Astrocyte (in vitro differentiated cells and primary cell): ENCODE data around the gene HSPB3. TPM values are rescaled to one million over a fixed set of nuclear protein-coding genes. Genes with fewer than 3 reads are reported as not detected.

Experiments
- DNase-seq: peaks from one replicate; pipeline ENCODE4 v3.0.0-alpha.2; 2010; ENCODE audit warnings: low read depth
- FAIRE-seq: peaks from 2 replicates; lab custom pipeline; 2011; peaks lifted over from hg19 to GRCh38; lab: Jason Lieb, UNC
- H2AFZ ChIP-seq: 2 replicates; pipeline ENCODE4 v1.6.0; 2012; ENCODE audit warnings: low read depth, low read length, inconsistent platforms
- H3K27ac ChIP-seq: 2 replicates; pipeline ENCODE4 v1.5.1; 2011; ENCODE audit warnings: low read depth, low read length, inconsistent platforms
- H3K27me3 ChIP-seq: 2 replicates; pipeline ENCODE4 v1.6.0; 2011; ENCODE audit warnings: low read length, inconsistent platforms; ENCODE audit not compliant: insufficient read depth
- H3K36me3 ChIP-seq: 2 replicates; pipeline ENCODE4 v1.5.1; 2011; ENCODE audit warnings: low read length, inconsistent platforms; ENCODE audit not compliant: insufficient read depth
- H3K4me1 ChIP-seq: 2 replicates; pipeline ENCODE4 v1.5.1; 2011; ENCODE audit warnings: low read length, inconsistent platforms; ENCODE audit not compliant: insufficient read depth
- H3K4me2 ChIP-seq: 2 replicates; pipeline ENCODE4 v1.6.0; 2012; ENCODE audit warnings: low read length, inconsistent platforms
- H3K4me3 ChIP-seq: 2 replicates; pipeline ENCODE4 v1.5.1; 2011; ENCODE audit warnings: low read depth, mild to moderate bottlenecking, low read length, inconsistent platforms; ENCODE audit not compliant: insufficient read depth
- H3K79me2 ChIP-seq: 2 replicates; pipeline ENCODE4 v1.6.0; 2012; ENCODE audit warnings: mild to moderate bottlenecking, low read length, inconsistent platforms; ENCODE audit not compliant: insufficient read depth
- H3K9ac ChIP-seq: 2 replicates; pipeline ENCODE4 v1.6.0; 2012; ENCODE audit warnings: mild to moderate bottlenecking, low read length, inconsistent platforms
- H3K9me3 ChIP-seq: 2 replicates; pipeline ENCODE4 v1.5.1; 2012; ENCODE audit warnings: low read depth, mild to moderate bottlenecking, low read length, inconsistent platforms; ENCODE audit not compliant: insufficient read depth
- H4K20me1 ChIP-seq: 2 replicates; pipeline ENCODE4 v1.6.0; 2012; ENCODE audit warnings: low read length, inconsistent platforms; ENCODE audit not compliant: insufficient read depth
- H3K27ac Mint-ChIP-seq: one replicate; pipeline ENCODE4 v1.8.0; 2021; ENCODE audit warnings: mild to moderate bottlenecking, mixed read lengths; ENCODE audit not compliant: unreplicated experiment
- H3K27me3 Mint-ChIP-seq: one replicate; pipeline ENCODE4 v1.8.0; 2021; ENCODE audit warnings: low read depth, mixed read lengths; ENCODE audit not compliant: unreplicated experiment
- H3K36me3 Mint-ChIP-seq: one replicate; pipeline ENCODE4 v1.8.0; 2021; ENCODE audit warnings: low read depth, mixed read lengths; ENCODE audit not compliant: unreplicated experiment
- H3K4me1 Mint-ChIP-seq: one replicate; pipeline ENCODE4 v1.8.0; 2021; ENCODE audit warnings: low read depth, mixed read lengths; ENCODE audit not compliant: unreplicated experiment
- H3K4me3 Mint-ChIP-seq: one replicate; pipeline ENCODE4 v1.8.0; 2021; ENCODE audit warnings: mild to moderate bottlenecking, moderate library complexity, mixed read lengths; ENCODE audit not compliant: unreplicated experiment
- H3K9me3 Mint-ChIP-seq: one replicate; pipeline ENCODE4 v1.8.0; 2021; ENCODE audit warnings: mild to moderate bottlenecking, mixed read lengths; ENCODE audit not compliant: unreplicated experiment
- CTCF ChIP-seq: IDR thresholded peaks from 2 replicates; pipeline ENCODE4 v1.5.1; 2011; ENCODE audit warnings: low read depth, mild to moderate bottlenecking, inconsistent platforms, low read length, moderate library complexity; ENCODE audit not compliant: insufficient read depth
- EZH2 ChIP-seq: IDR thresholded peaks from 2 replicates; pipeline ENCODE4 v1.6.1; 2012; ENCODE audit warnings: mild to moderate bottlenecking, low read length, inconsistent platforms; ENCODE audit not compliant: insufficient read depth
- total RNA-seq: library from RNA; stranded (reverse); gene quantifications from 2 replicates; pipeline ENCODE4 v1.2.1, GENCODE V29; 2021

Gene HSPB3
- total RNA-seq, 1 donor from 2014 or later, result not detected

- Histone ChIP-seq H3K9me3 (no peaks in the 10 kb centered on the region), H2AFZ (no peak overlapping the region), H3K4me1 (peaks cover 14% of the 10 kb centered on the region), H3K79me2 (no peaks in the 10 kb centered on the region), H3K9ac (no peak overlapping the region), H3K27me3 (peaks cover 4% of the 10 kb centered on the region), H4K20me1 (no peaks in the 10 kb centered on the region), H3K4me2 (no peak overlapping the region), H3K36me3 (no peaks in the 10 kb centered on the region), H3K4me3 (no peak overlapping the region), H3K27ac (no peak overlapping the region)
- no peaks in the 10 kb centered on the region for H3K9me3 Mint-ChIP-seq
- TF ChIP-seq EZH2 (no peak), CTCF (no peak)
- H3K4me1 Mint-ChIP-seq, result peaks cover 35% of the 10 kb centered on the region
- H3K27ac Mint-ChIP-seq, result no peak overlapping the region
- H3K36me3 Mint-ChIP-seq, result no peaks in the 10 kb centered on the region
- DNase-seq (no peak), FAIRE-seq (peak; percentile 34)
- H3K4me3 Mint-ChIP-seq, result no peak overlapping the region
- H3K27me3 Mint-ChIP-seq, result no peaks in the 10 kb centered on the region
Observed at GRCh38 chr5:54454602-54455001, 897 bp upstream of the HSPB3 start.

GRCh38 chr5:54457094-54457862 is 1.8 kb downstream of the HSPB3 start:
- H3K27me3 Mint-ChIP-seq, result no peaks in the 10 kb centered on the region
- Histone ChIP-seq H3K4me3 (no peak overlapping the region), H2AFZ (no peak overlapping the region), H3K9ac (no peak overlapping the region), H3K36me3 (no peaks in the 10 kb centered on the region), H3K79me2 (no peaks in the 10 kb centered on the region), H3K4me1 (peaks cover 18% of the 10 kb centered on the region), H3K4me2 (peak overlapping the region; percentile 41), H3K27me3 (no peaks in the 10 kb centered on the region), H4K20me1 (no peaks in the 10 kb centered on the region), H3K27ac (no peak overlapping the region), H3K9me3 (no peaks in the 10 kb centered on the region)
- peaks cover 2% of the 10 kb centered on the region for H3K9me3 Mint-ChIP-seq
- FAIRE-seq, result peak; percentile 90
- peak; percentile 73 for DNase-seq
- peak overlapping the region; percentile 95 for H3K27ac Mint-ChIP-seq
- H3K4me3 Mint-ChIP-seq, result peak overlapping the region; percentile 51
- no peaks in the 10 kb centered on the region for H3K36me3 Mint-ChIP-seq
- H3K4me1 Mint-ChIP-seq, result peaks cover 46% of the 10 kb centered on the region
- no peak for TF ChIP-seq EZH2
- TF ChIP-seq CTCF, result no peak

GRCh38 chr5:54458221-54458620 is 2.7 kb downstream of the HSPB3 start:
- Histone ChIP-seq H3K27ac (no peak overlapping the region), H3K27me3 (no peaks in the 10 kb centered on the region), H3K4me3 (no peak overlapping the region), H3K4me2 (no peak overlapping the region), H4K20me1 (no peaks in the 10 kb centered on the region), H3K9ac (no peak overlapping the region), H3K36me3 (no peaks in the 10 kb centered on the region), H3K4me1 (peaks cover 18% of the 10 kb centered on the region), H3K9me3 (no peaks in the 10 kb centered on the region), H2AFZ (no peak overlapping the region), H3K79me2 (no peaks in the 10 kb centered on the region)
- DNase-seq (no peak), FAIRE-seq (no peak)
- peak overlapping the region; percentile 86 for H3K27ac Mint-ChIP-seq
- TF ChIP-seq CTCF, result no peak
- TF ChIP-seq EZH2, result no peak
- peak overlapping the region; percentile 37 for H3K4me3 Mint-ChIP-seq
- H3K9me3 Mint-ChIP-seq, result peaks cover 3% of the 10 kb centered on the region
- H3K4me1 Mint-ChIP-seq, result peaks cover 46% of the 10 kb centered on the region
- H3K27me3 Mint-ChIP-seq, result no peaks in the 10 kb centered on the region
- H3K36me3 Mint-ChIP-seq, result no peaks in the 10 kb centered on the region
